Measurements from ENCODE around the gene IL17RE.
"Not testable (repeated sequence)": the region's sequence is repeated elsewhere in the genome, so short reads cannot be mapped to it uniquely, and the experiment has no call there.

IL17RE gene

DNA sequence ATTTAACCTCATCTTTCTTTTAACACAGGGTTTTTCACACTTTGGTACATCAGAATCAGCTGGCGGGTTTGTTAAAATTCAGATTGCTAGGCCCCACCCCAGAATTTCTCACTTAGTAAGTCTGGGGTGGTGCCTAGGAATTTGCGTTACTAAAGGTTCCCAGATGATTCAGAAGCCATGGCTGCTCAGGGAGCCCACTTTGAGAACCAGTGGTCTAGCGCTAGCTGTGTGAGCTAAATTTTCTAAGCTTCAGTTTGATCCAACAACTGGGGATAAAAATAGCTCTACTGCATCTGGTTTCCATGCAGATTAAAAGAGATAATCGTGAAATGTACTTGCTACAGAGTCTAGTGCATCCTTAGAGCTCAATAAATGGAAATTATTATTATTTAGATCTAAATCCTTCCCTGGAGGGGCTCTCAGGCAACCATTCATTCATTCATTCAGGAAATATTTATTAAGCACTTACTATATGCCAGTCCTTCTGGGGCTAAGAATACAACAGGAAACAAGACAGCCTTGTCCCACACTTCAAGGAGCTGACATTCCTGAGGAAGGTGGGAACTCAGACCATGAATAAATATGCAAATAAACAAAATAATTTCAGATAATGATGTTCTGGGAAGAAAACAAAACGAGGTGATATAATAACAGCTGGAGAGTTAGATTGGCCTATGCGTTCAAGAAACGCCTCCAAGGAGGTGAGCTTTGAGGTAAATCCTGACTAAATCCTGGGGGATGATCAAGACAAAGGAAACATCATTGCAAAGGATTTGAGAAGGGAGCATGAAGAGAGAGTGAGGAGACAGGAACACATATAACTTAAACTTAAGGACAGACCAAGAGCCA, 18.7 kb upstream of the IL17RE start:
- H3K27ac ChIP-seq (ENCODE audit: low read depth, low read length) = no peak overlapping the region
- no peaks in the 10 kb centered on the region for H3K27me3 ChIP-seq (ENCODE audit: control insufficient read depth in 1 of 2, insufficient read depth in 2 of 2, low read length in 2 of 2)
- H3K9ac ChIP-seq (ENCODE audit: low read length) = no peak overlapping the region
- no peaks in the 10 kb centered on the region for H3K36me3 ChIP-seq (ENCODE audit: insufficient read depth, low read length)
- no peak overlapping the region for H3K4me3 ChIP-seq (ENCODE audit: low read depth in 1 of 2, low read length in 2 of 2)
- H3K4me1 ChIP-seq (ENCODE audit: insufficient read depth, low read length) = no peaks in the 10 kb centered on the region
- H3K9me3 ChIP-seq (ENCODE audit: low read length) = no peaks in the 10 kb centered on the region

GRCh38 chr3:9884555-9885165, 18.0 kb upstream of the IL17RE start:
- H3K27ac ChIP-seq (ENCODE audit: low read depth, low read length) = no peak overlapping the region
- H3K27me3 ChIP-seq (ENCODE audit: control insufficient read depth in 1 of 2, insufficient read depth in 2 of 2, low read length in 2 of 2) = no peaks in the 10 kb centered on the region
- no peak overlapping the region for H3K9ac ChIP-seq (ENCODE audit: low read length)
- no peak overlapping the region for H3K4me3 ChIP-seq (ENCODE audit: low read depth in 1 of 2, low read length in 2 of 2)
- H3K9me3 ChIP-seq (ENCODE audit: low read length) = no peaks in the 10 kb centered on the region
- peaks cover under 1% of the 10 kb centered on the region for H3K4me1 ChIP-seq (ENCODE audit: insufficient read depth, low read length)
- no peaks in the 10 kb centered on the region for H3K36me3 ChIP-seq (ENCODE audit: insufficient read depth, low read length)

DNA sequence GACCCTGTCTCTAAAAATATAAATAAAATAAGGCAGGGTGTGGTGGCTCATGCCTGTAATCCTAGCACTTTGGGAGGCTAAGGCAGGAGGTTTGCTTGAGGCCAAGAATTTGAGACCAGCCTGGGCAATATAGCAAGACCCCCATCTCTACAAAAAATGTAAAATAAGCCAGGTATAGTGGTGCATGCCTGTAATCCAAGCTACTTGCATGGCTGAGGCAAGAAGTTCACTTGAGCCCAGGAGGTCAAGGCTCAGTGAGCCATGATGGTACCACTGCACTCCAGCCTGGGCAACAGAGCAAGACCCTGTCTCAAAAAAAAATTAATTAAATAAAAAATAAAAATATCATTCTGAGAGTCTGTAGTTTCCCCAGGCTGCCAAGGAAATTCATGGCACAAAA, 16.3 kb upstream of the IL17RE start:
- H3K36me3 ChIP-seq (ENCODE audit: insufficient read depth, low read length) = no peaks in the 10 kb centered on the region
- no peak overlapping the region for H3K4me3 ChIP-seq (ENCODE audit: low read depth in 1 of 2, low read length in 2 of 2)
- H3K27ac ChIP-seq (ENCODE audit: low read depth, low read length) = no peak overlapping the region
- no peak overlapping the region for H3K9ac ChIP-seq (ENCODE audit: low read length)
- H3K4me1 ChIP-seq (ENCODE audit: insufficient read depth, low read length) = peaks cover 6% of the 10 kb centered on the region
- H3K9me3 ChIP-seq (ENCODE audit: low read length) = no peaks in the 10 kb centered on the region
- no peaks in the 10 kb centered on the region for H3K27me3 ChIP-seq (ENCODE audit: control insufficient read depth in 1 of 2, insufficient read depth in 2 of 2, low read length in 2 of 2)

DNA sequence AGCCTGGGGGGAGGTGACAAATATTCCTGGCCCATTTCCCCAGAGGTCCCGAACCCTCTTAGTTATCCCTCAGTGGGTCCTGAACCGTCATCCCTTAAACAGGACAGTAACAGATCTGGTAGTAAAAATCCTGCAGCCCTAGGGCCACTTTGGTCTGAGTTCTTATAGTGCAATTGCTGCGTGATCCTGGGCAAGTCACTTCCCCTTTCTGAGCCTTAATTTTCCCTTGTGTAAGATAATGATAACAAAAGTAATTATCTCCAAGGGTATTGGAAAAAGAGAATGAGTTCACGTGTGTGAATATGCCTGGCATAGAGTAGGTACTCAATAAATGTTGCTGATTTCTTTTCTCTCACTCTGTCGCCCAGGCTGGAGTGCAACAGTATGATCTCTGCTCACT, 15.2 kb upstream of the IL17RE start:
- peaks cover 9% of the 10 kb centered on the region for H3K4me1 ChIP-seq (ENCODE audit: insufficient read depth, low read length)
- H3K9ac ChIP-seq (ENCODE audit: low read length) = no peak overlapping the region
- H3K36me3 ChIP-seq (ENCODE audit: insufficient read depth, low read length) = no peaks in the 10 kb centered on the region
- no peaks in the 10 kb centered on the region for H3K27me3 ChIP-seq (ENCODE audit: control insufficient read depth in 1 of 2, insufficient read depth in 2 of 2, low read length in 2 of 2)
- no peak overlapping the region for H3K4me3 ChIP-seq (ENCODE audit: low read depth in 1 of 2, low read length in 2 of 2)
- no peaks in the 10 kb centered on the region for H3K9me3 ChIP-seq (ENCODE audit: low read length)
- no peak overlapping the region for H3K27ac ChIP-seq (ENCODE audit: low read depth, low read length)

DNA sequence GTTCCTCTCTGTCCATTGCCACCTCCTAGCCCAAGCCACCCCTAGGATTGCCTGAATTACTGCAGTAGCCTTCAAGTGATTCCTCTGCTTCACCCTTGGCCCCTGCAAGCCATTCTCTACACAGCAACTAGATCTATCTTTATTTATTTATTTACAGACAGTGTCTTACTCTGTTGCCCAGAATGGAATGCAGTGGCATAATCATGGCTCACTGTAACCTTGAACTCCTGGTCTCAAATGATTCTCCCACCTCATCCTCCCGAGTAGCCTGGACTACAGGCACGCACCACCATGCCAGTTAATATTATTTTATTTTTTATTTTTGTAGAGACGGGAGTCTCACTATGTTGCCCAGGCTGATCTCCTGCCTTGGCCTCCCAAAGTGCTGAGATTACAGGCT, 14.1 kb upstream of the IL17RE start:
- peaks cover 9% of the 10 kb centered on the region for H3K36me3 ChIP-seq (ENCODE audit: insufficient read depth, low read length)
- peaks cover 9% of the 10 kb centered on the region for H3K4me1 ChIP-seq (ENCODE audit: insufficient read depth, low read length)
- no peak overlapping the region for H3K27ac ChIP-seq (ENCODE audit: low read depth, low read length)
- H3K4me3 ChIP-seq (ENCODE audit: low read depth in 1 of 2, low read length in 2 of 2) = no peak overlapping the region
- no peak overlapping the region for H3K9ac ChIP-seq (ENCODE audit: low read length)
- no peaks in the 10 kb centered on the region for H3K9me3 ChIP-seq (ENCODE audit: low read length)
- H3K27me3 ChIP-seq (ENCODE audit: control insufficient read depth in 1 of 2, insufficient read depth in 2 of 2, low read length in 2 of 2) = no peaks in the 10 kb centered on the region

DNA sequence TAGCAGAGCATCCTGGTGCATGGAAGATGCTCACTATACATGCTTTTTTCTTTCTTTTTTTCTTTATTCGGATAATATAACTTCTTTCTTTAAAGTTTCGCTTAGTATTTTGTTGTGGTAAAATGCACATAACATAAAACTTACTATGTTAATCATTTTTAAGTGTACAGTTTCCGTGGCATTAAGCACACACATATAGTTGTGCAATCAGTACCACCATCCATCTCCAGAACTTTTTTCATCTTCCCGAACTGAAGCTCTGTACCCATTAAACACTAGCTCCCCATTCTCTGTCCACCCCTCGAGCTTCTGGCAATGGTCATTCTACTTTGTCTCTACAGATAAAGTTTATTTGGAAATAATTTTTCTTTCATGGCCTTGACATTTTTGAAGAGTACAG, 13.2 kb upstream of the IL17RE start:
- H3K9me3 ChIP-seq (ENCODE audit: low read length) = no peaks in the 10 kb centered on the region
- peaks cover 9% of the 10 kb centered on the region for H3K4me1 ChIP-seq (ENCODE audit: insufficient read depth, low read length)
- H3K27me3 ChIP-seq (ENCODE audit: control insufficient read depth in 1 of 2, insufficient read depth in 2 of 2, low read length in 2 of 2) = no peaks in the 10 kb centered on the region
- no peak overlapping the region for H3K4me3 ChIP-seq (ENCODE audit: low read depth in 1 of 2, low read length in 2 of 2)
- peaks cover 12% of the 10 kb centered on the region for H3K36me3 ChIP-seq (ENCODE audit: insufficient read depth, low read length)
- H3K27ac ChIP-seq (ENCODE audit: low read depth, low read length) = no peak overlapping the region
- no peak overlapping the region for H3K9ac ChIP-seq (ENCODE audit: low read length)

GRCh38 chr3:9890249-9891071, 12.2 kb upstream of the IL17RE start, which contains the start of gene JAGN1:
TSS of gene JAGN1 (plus strand) at chr3:9890610. CDS start at chr3:9890723, 113 bp downstream.
- Histone ChIP-seq H3K9ac (ENCODE audit: low read length) (peak within 1 kb of the TSS; percentile 95), H3K36me3 (ENCODE audit: insufficient read depth, low read length) (peaks cover 12% of the 10 kb centered on the region), H3K9me3 (ENCODE audit: low read length) (no peaks in the 10 kb centered on the region), H3K4me3 (ENCODE audit: low read depth in 1 of 2, low read length in 2 of 2) (peak within 1 kb of the TSS; percentile 85 to 86), H3K27ac (ENCODE audit: low read depth, low read length) (peak within 1 kb of the TSS; percentile 87), H3K27me3 (ENCODE audit: control insufficient read depth in 1 of 2, insufficient read depth in 2 of 2, low read length in 2 of 2) (no peaks in the 10 kb centered on the region), H3K4me1 (ENCODE audit: insufficient read depth, low read length) (peaks cover 9% of the 10 kb centered on the region)

- H3K4me3 ChIP-seq (ENCODE audit: low read depth in 1 of 2, low read length in 2 of 2) = peak overlapping the region; percentile 85 to 86
- H3K9ac ChIP-seq (ENCODE audit: low read length) = peak overlapping the region; percentile 95
- H3K36me3 ChIP-seq (ENCODE audit: insufficient read depth, low read length) = peaks cover 12% of the 10 kb centered on the region
- peaks cover 9% of the 10 kb centered on the region for H3K4me1 ChIP-seq (ENCODE audit: insufficient read depth, low read length)
- no peaks in the 10 kb centered on the region for H3K9me3 ChIP-seq (ENCODE audit: low read length)
- H3K27me3 ChIP-seq (ENCODE audit: control insufficient read depth in 1 of 2, insufficient read depth in 2 of 2, low read length in 2 of 2) = no peaks in the 10 kb centered on the region
- H3K27ac ChIP-seq (ENCODE audit: low read depth, low read length) = peak overlapping the region; percentile 87
These were observed 11.5 kb upstream of the IL17RE start for GRCh38 chr3:9891072-9891622.

GRCh38 chr3:9893739-9894138, 8.9 kb upstream of the IL17RE start:
- H3K27me3 ChIP-seq (ENCODE audit: control insufficient read depth in 1 of 2, insufficient read depth in 2 of 2, low read length in 2 of 2) = no peaks in the 10 kb centered on the region
- no peaks in the 10 kb centered on the region for H3K9me3 ChIP-seq (ENCODE audit: low read length)
- H3K4me3 ChIP-seq (ENCODE audit: low read depth in 1 of 2, low read length in 2 of 2) = no peak overlapping the region
- H3K9ac ChIP-seq (ENCODE audit: low read length) = no peak overlapping the region
- no peak overlapping the region for H3K27ac ChIP-seq (ENCODE audit: low read depth, low read length)
- H3K36me3 ChIP-seq (ENCODE audit: insufficient read depth, low read length) = peaks cover 12% of the 10 kb centered on the region
- peaks cover 17% of the 10 kb centered on the region for H3K4me1 ChIP-seq (ENCODE audit: insufficient read depth, low read length)

DNA sequence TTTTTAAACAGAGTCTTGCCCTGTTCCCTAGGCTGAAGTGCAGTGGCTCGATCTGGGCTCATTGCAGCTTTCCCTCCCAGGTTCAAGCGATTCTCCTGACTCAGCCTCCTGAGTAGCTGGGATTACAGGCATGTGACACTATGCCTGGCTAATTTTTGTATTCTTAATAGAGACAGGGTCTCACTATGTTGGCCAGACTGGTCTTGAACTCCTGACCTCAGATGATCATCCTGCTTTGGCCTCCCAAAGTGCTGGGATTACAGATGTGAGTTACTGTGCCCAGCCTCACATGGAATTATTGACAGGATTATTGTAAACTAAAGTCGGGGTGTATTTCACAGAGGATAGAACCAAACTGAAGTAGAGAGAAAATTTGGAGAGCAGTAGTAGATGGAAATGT, 6.9 kb upstream of the IL17RE start:
- peaks cover 11% of the 10 kb centered on the region for H3K4me1 ChIP-seq (ENCODE audit: insufficient read depth, low read length)
- H3K9me3 ChIP-seq (ENCODE audit: low read length); H3K27ac ChIP-seq (ENCODE audit: low read depth, low read length); H3K4me3 ChIP-seq (ENCODE audit: low read depth in 1 of 2, low read length in 2 of 2); H3K9ac ChIP-seq (ENCODE audit: low read length); H3K27me3 ChIP-seq (ENCODE audit: control insufficient read depth in 1 of 2, insufficient read depth in 2 of 2, low read length in 2 of 2): not testable (repeated sequence)
- H3K36me3 ChIP-seq (ENCODE audit: insufficient read depth, low read length) = peaks cover 12% of the 10 kb centered on the region

- H3K9ac ChIP-seq (ENCODE audit: low read length); H3K4me1 ChIP-seq (ENCODE audit: insufficient read depth, low read length); H3K9me3 ChIP-seq (ENCODE audit: low read length); H3K27me3 ChIP-seq (ENCODE audit: control insufficient read depth in 1 of 2, insufficient read depth in 2 of 2, low read length in 2 of 2); H3K27ac ChIP-seq (ENCODE audit: low read depth, low read length); H3K4me3 ChIP-seq (ENCODE audit: low read depth in 1 of 2, low read length in 2 of 2): not testable (repeated sequence)
- H3K36me3 ChIP-seq (ENCODE audit: insufficient read depth, low read length) = peaks cover 12% of the 10 kb centered on the region
These were observed 5.8 kb upstream of the IL17RE start for GRCh38 chr3:9896755-9897407.

All from muscle layer of colon (tissue), 2 donors.